H1 (cell line): ENCODE measurements around the gene KCNA1. TPM values are rescaled to one million over a fixed set of nuclear protein-coding genes. Genes with fewer than 3 reads are reported as not detected.

Experiments used
- CTCF ChIA-PET: fragments of 300-600 bp; sonication (Branson Sonifier 250); formaldehyde crosslinking; loops from one replicate; lab custom pipeline; 2021; ENCODE audit not compliant: partially characterized antibody; lab: Charles Lee
- POLR2A ChIA-PET: fragments of 300-600 bp; sonication (Branson Sonifier 250); formaldehyde crosslinking; loops from one replicate; lab custom pipeline; 2021; ENCODE audit warnings: inconsistent platforms; ENCODE audit not compliant: partially characterized antibody; lab: Charles Lee
- DNase-seq, 2 experiments: peaks; one replicate each; pipeline versions ENCODE4 v3.0.0 to v3.0.0-alpha.2; 2010 to 2022; ENCODE audit warnings: low spot score in 2 of 2, low read depth in 1 of 2, mixed read lengths in 1 of 2
- FAIRE-seq: peaks from 2 replicates; lab custom pipeline; 2011; peaks lifted over from hg19 to GRCh38; lab: Jason Lieb, UNC
- H2AFZ ChIP-seq: 2 replicates; pipeline ENCODE4 v1.8.1; 2012; ENCODE audit warnings: low read length, inconsistent platforms
- H2AK5ac ChIP-seq: 2 replicates; pipeline ENCODE4 v1.6.1; 2013; ENCODE audit warnings: low read depth, low read length
- H2BK120ac ChIP-seq: replicated peaks from 2 replicates; pipeline ENCODE3; 2013; ENCODE audit warnings: low read depth, low read length, inconsistent platforms
- H2BK12ac ChIP-seq: 2 replicates; pipeline ENCODE4 v1.6.1; 2013; ENCODE audit warnings: low read depth, low read length
- H2BK15ac ChIP-seq: 2 replicates; pipeline ENCODE4 v1.6.1; 2013; ENCODE audit warnings: low read length
- H2BK20ac ChIP-seq: 2 replicates; pipeline ENCODE4 v1.6.1; 2013; ENCODE audit warnings: low read length
- H2BK5ac ChIP-seq: 2 replicates; pipeline ENCODE4 v1.6.1; 2013; ENCODE audit warnings: low read depth, low read length
- H3K14ac ChIP-seq: 2 replicates; pipeline ENCODE4 v1.6.1; 2013; ENCODE audit warnings: inconsistent platforms; ENCODE audit not compliant: insufficient read length
- H3K18ac ChIP-seq: 2 replicates; pipeline ENCODE4 v1.6.1; 2013; ENCODE audit warnings: low read length; ENCODE audit errors: extremely low read depth
- H3K23ac ChIP-seq: 2 replicates; pipeline ENCODE4 v1.6.1; 2013; ENCODE audit warnings: inconsistent platforms; ENCODE audit not compliant: insufficient read length
- H3K23me2 ChIP-seq: 2 replicates; pipeline ENCODE4 v1.6.1; 2013; ENCODE audit warnings: low read depth, low read length
- H3K27ac ChIP-seq: 2 replicates; pipeline ENCODE4 v1.6.1; 2011; ENCODE audit warnings: low read depth, low read length, inconsistent platforms
- H3K27me3 ChIP-seq, 4 experiments: replicated peaks in 1 of 4; 1 replicate in 1 of 4; 2 replicates in 3 of 4; pipeline versions ENCODE4 v1.6.1 to v1.8.1; 2011 to 2013; ENCODE audit warnings: low read length in 3 of 4, mild to moderate bottlenecking in 3 of 4, inconsistent platforms in 2 of 4, mixed read lengths in 2 of 4, moderate library complexity in 1 of 4; ENCODE audit not compliant: control insufficient read depth in 3 of 4, insufficient read depth in 3 of 4; ENCODE audit errors: extremely low read depth in 1 of 4
- H3K36me3 ChIP-seq, 4 experiments: 2 replicates each; pipeline versions ENCODE4 v1.6.1 to v1.8.1; 2011 to 2013; ENCODE audit warnings: mild to moderate bottlenecking in 4 of 4, low read length in 3 of 4, moderate library complexity in 2 of 4, control low read depth in 1 of 4, inconsistent platforms in 1 of 4; ENCODE audit not compliant: insufficient read depth in 4 of 4, control insufficient read depth in 2 of 4
- H3K4ac ChIP-seq: replicated peaks from 2 replicates; pipeline ENCODE3; 2013; ENCODE audit warnings: low read length, low read depth, mixed read lengths, inconsistent platforms; ENCODE audit not compliant: insufficient read length
- H3K4me1 ChIP-seq, 4 experiments: replicated peaks in 1 of 4; 1 replicate in 1 of 4; 2 replicates in 3 of 4; pipeline versions ENCODE4 v1.6.1 to v1.8.1; 2011 to 2013; ENCODE audit warnings: low read length in 3 of 4, inconsistent platforms in 2 of 4, mixed read lengths in 1 of 4; ENCODE audit not compliant: insufficient read depth in 4 of 4, control insufficient read depth in 3 of 4
- H3K4me2 ChIP-seq, 2 experiments: 2 replicates each; pipeline versions ENCODE4 v1.6.1 to v1.8.1; 2011 to 2013; ENCODE audit warnings: low read depth in 2 of 2, low read length in 2 of 2, control low read depth in 1 of 2, inconsistent platforms in 1 of 2, mild to moderate bottlenecking in 1 of 2; ENCODE audit not compliant: insufficient read depth in 1 of 2
- H3K4me3 ChIP-seq, 4 experiments: fragments of 200-600, 300-600 bp in 1 of 4; sonication (generic), shearing (Covaris generic), sonication (Bioruptor Twin) in 1 of 4; 2 replicates each; pipeline versions ENCODE4 v1.5.1 to v1.8.1; 2011 to 2016; ENCODE audit warnings: low read length in 4 of 4, low read depth in 3 of 4, control low read depth in 2 of 4, inconsistent platforms in 2 of 4, mild to moderate bottlenecking in 2 of 4, mixed read lengths in 1 of 4, moderate library complexity in 1 of 4; ENCODE audit not compliant: insufficient read depth in 2 of 4; ENCODE audit errors: extremely low read depth in 1 of 4
- H3K56ac ChIP-seq: replicated peaks from 2 replicates; pipeline ENCODE3; 2013; ENCODE audit warnings: low read depth, mild to moderate bottlenecking, mixed read lengths, low read length, inconsistent platforms; ENCODE audit not compliant: insufficient read length
- H3K79me1 ChIP-seq: 2 replicates; pipeline ENCODE4 v1.6.1; 2013; ENCODE audit warnings: low read depth, low read length, control low read depth
- H3K79me2 ChIP-seq, 2 experiments: 2 replicates each; pipeline versions ENCODE4 v1.6.1 to v1.8.1; 2012 to 2013; ENCODE audit warnings: low read length in 2 of 2, mild to moderate bottlenecking in 2 of 2, inconsistent platforms in 1 of 2; ENCODE audit not compliant: insufficient read depth in 2 of 2, control insufficient read depth in 1 of 2
- H3K9ac ChIP-seq, 4 experiments: replicated peaks in 1 of 4; 1 replicate in 1 of 4; 2 replicates in 3 of 4; pipeline versions ENCODE4 v1.6.1 to v1.8.1; 2011 to 2013; ENCODE audit warnings: low read depth in 3 of 4, low read length in 3 of 4, control low read depth in 2 of 4, mild to moderate bottlenecking in 2 of 4, moderate library complexity in 2 of 4, inconsistent platforms in 1 of 4; ENCODE audit errors: extremely low read depth in 1 of 4
- H3K9me3 ChIP-seq, 2 experiments: 2 replicates each; pipeline versions ENCODE4 v1.6.1 to v1.8.1; 2012 to 2013; ENCODE audit warnings: mild to moderate bottlenecking in 2 of 2, moderate library complexity in 2 of 2, control low read depth in 1 of 2, inconsistent platforms in 1 of 2, low read depth in 1 of 2, low read length in 1 of 2, mixed read lengths in 1 of 2; ENCODE audit not compliant: insufficient read depth in 2 of 2
- H4K20me1 ChIP-seq, 2 experiments: replicated peaks in 1 of 2; 2 replicates each; pipeline versions ENCODE3 to v1.8.1; 2011 to 2013; ENCODE audit warnings: inconsistent platforms in 2 of 2, low read length in 2 of 2, mild to moderate bottlenecking in 1 of 2; ENCODE audit not compliant: insufficient read depth in 2 of 2, control insufficient read depth in 1 of 2
- H4K5ac ChIP-seq: 2 replicates; pipeline ENCODE4 v1.6.1; 2013; ENCODE audit warnings: low read length, low read depth, mixed read lengths, inconsistent platforms; ENCODE audit not compliant: insufficient read length
- H4K8ac ChIP-seq: 2 replicates; pipeline ENCODE4 v1.8.0; 2013; ENCODE audit warnings: mild to moderate bottlenecking, moderate library complexity, low read length, inconsistent platforms; ENCODE audit not compliant: insufficient read depth; ENCODE audit errors: extremely low read depth
- H4K91ac ChIP-seq: replicated peaks from 2 replicates; pipeline ENCODE3; 2013; ENCODE audit warnings: low read length, mixed read lengths, inconsistent platforms; ENCODE audit not compliant: insufficient read length
- ATF3 ChIP-seq: IDR thresholded peaks from 2 replicates; pipeline ENCODE4 v1.6.1; 2011; ENCODE audit warnings: low read depth, mild to moderate bottlenecking, low read length; ENCODE audit not compliant: insufficient read depth
- HDAC2 ChIP-seq, 2 experiments: fragments of 300-600 bp in 1 of 2; sonication (generic) in 1 of 2; IDR thresholded peaks; 2 replicates each; pipeline ENCODE4 v1.6.1; 2011 to 2012; ENCODE audit warnings: low read depth in 2 of 2, low read length in 2 of 2, mild to moderate bottlenecking in 2 of 2, moderate library complexity in 2 of 2, borderline replicate concordance in 1 of 2, inconsistent platforms in 1 of 2
- KDM1A ChIP-seq: fragments of 200-600, 300-600 bp; sonication (generic); IDR thresholded peaks from 2 replicates; pipeline ENCODE4 v1.7.1; 2016; ENCODE audit warnings: mild to moderate bottlenecking, low read length, borderline replicate concordance
- PHF8 ChIP-seq: fragments of 200-600 bp; sonication (generic); conservative IDR thresholded peaks from 2 replicates; pipeline ENCODE4 v1.7.1; 2012; ENCODE audit warnings: low read depth, mild to moderate bottlenecking, inconsistent platforms, low read length, moderate library complexity
- RAD21 ChIP-seq, 2 experiments: IDR thresholded peaks in 1 of 2; conservative IDR thresholded peaks in 1 of 2; 2 replicates each; pipeline ENCODE4 v1.6.1; 2011; ENCODE audit warnings: low read depth in 2 of 2, low read length in 2 of 2, improper control_type of control experiment in 1 of 2, inconsistent platforms in 1 of 2, mild to moderate bottlenecking in 1 of 2, moderate library complexity in 1 of 2
- SIN3A ChIP-seq, 2 experiments: IDR thresholded peaks in 1 of 2; conservative IDR thresholded peaks in 1 of 2; 2 replicates each; pipeline ENCODE4 v1.6.1; 2011 to 2012; ENCODE audit warnings: low read length in 2 of 2, improper control_type of control experiment in 1 of 2, low read depth in 1 of 2, mild to moderate bottlenecking in 1 of 2
- SP4 ChIP-seq: IDR thresholded peaks from 2 replicates; pipeline ENCODE4 v1.6.1; 2012; ENCODE audit warnings: low read length, inconsistent platforms
- TAF7 ChIP-seq: optimal IDR thresholded peaks from 2 replicates; pipeline ENCODE3; 2011; ENCODE audit warnings: low read depth, mild to moderate bottlenecking, inconsistent platforms, low read length, moderate library complexity, borderline replicate concordance
- WGBS, 2 experiments: shearing (Covaris generic) in 1 of 2; methylation state at CpG; one replicate each; pipeline versions ENCODE4 v1.1.6 to v1.1.7; 2013 to 2015; ENCODE audit warnings: low lambda C conversion rate in 2 of 2, mixed read lengths in 2 of 2, inconsistent platforms in 1 of 2, low coverage in 1 of 2, missing lambda C conversion rate in 1 of 2; ENCODE audit not compliant: insufficient replicate concordance in 2 of 2, insufficient coverage in 1 of 2, insufficient read length in 1 of 2; ENCODE audit errors: extremely low coverage in 1 of 2, missing lambda C conversion rate in 1 of 2; 5-methylcytosine and 5-hydroxymethylcytosine counted together
- polyA plus RNA-seq, 7 experiments: library from polyadenylated mRNA; depleted of rRNA in 3 of 7; stranded (reverse) in 5 of 7; unstranded in 2 of 7; fragments of >200 nt in 5 of 7; fragments of 200-250 nt in 2 of 7; gene quantifications; 1 replicate in 5 of 7; 2 replicates in 1 of 7; 4 replicates in 1 of 7; pipeline versions ENCODE4 v1.2.1 to v1.2.3, GENCODE V29; 2011 to 2013; ENCODE audit warnings: missing spikeins in 2 of 7, mixed read lengths in 2 of 7
- total RNA-seq: library from RNA; stranded (reverse); fragmentation: NEBNext Ultra II Directional; extraction: Animal tissue kit (Norgen Biotek cat#: 25700); gene quantifications from 2 replicates; pipeline ENCODE4 v1.2.1, GENCODE V29; 2021

The KCNA1 gene
- total and polyA plus RNA-seq, 2 of the 8 experiments (the other 6 are each of a cell fraction or from before 2014, with no cell fraction given): 0.23 to 0.30 TPM

DNA sequence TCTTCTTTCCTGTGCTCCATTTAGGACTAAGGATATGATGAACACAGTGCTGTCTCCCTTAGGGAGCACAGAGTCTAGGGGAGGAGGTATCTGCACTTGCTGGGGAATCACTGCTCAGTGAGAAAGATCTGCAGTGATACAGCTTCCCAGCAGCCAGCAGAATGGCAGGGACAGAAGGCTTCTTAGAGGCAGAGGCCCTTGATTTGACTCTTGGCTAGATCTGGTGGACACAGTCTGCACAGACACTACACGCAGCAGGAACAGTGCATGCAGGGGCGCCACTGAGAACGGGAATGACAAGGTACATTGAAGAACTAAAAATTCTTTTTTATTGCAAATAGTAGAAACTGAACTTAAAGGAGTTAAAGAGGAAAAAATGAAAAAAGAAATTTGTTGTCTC is 51.6 kb downstream of the KCNA1 start:
- Histone ChIP-seq H2BK12ac (no peak overlapping the region), H3K79me1 (no peaks in the 10 kb centered on the region), H2BK120ac (no peak overlapping the region), H3K23me2 (no peaks in the 10 kb centered on the region), H3K9ac (no peak overlapping the region), H3K27me3 (no peaks in the 10 kb centered on the region; a peak in 2 of 7 replicates), H2BK20ac (no peak overlapping the region), H4K91ac (no peak overlapping the region), H3K79me2 (no peaks in the 10 kb centered on the region), H2BK5ac (no peak overlapping the region), H3K4me1 (peaks cover 0 to 2% (median 0%) of the 10 kb centered on the region in 4 experiments; a peak in 2 of 7 replicates), H3K18ac (no peak overlapping the region), H3K27ac (no peak overlapping the region), H2AFZ (no peak overlapping the region), H3K4ac (no peak overlapping the region), H4K8ac (no peak overlapping the region), H3K4me3 (no peak overlapping the region), H2BK15ac (no peak overlapping the region), H3K14ac (no peak overlapping the region), H3K4me2 (no peak overlapping the region), H4K20me1 (no peaks in the 10 kb centered on the region), H3K9me3 (no peaks in the 10 kb centered on the region), H3K36me3 (no peaks in the 10 kb centered on the region), H3K23ac (no peak overlapping the region), H2AK5ac (peak overlapping the region; percentile 43; the same call in 1 of the 2 replicates), H4K5ac (no peak overlapping the region), H3K56ac (no peak overlapping the region)
- POLR2A ChIA-PET: no interaction called here
- FAIRE-seq (no peak), DNase-seq (no peak)
- WGBS, 2 experiments: 86% methylated on average over 3 of the region's 3 CpGs; no CpG with 5 or more reads in 1 of the 2 experiments
- CTCF ChIA-PET: interaction anchor here (1.2 to 1.8 kb wide), 4 partner anchors 9 to 23 kb away, joined by 4 to 8 read pairs (median 6); no protein-coding TSS in a partner anchor
- TF ChIP-seq ATF3: no peak
- TF ChIP-seq HDAC2 (IDR thresholded peaks at IDR 0.05; ENCODE audit: borderline replicate concordance in 1 of 2, low read depth in 2 of 2, low read length in 2 of 2): no peak
- TF ChIP-seq PHF8: no peak
- TF ChIP-seq RAD21 (IDR thresholded peaks at IDR 0.05 in 1 of 2, conservative IDR thresholded peaks at IDR 0.05 in 1 of 2; ENCODE audit: low read depth in 2 of 2, low read length in 2 of 2): no peak
- TF ChIP-seq SIN3A (conservative IDR thresholded peaks at IDR 0.05 in 1 of 2, IDR thresholded peaks at IDR 0.05 in 1 of 2; ENCODE audit: low read depth in 1 of 2, low read length in 2 of 2): no peak
- no peak for TF ChIP-seq KDM1A
- TF ChIP-seq SP4: no peak
- no peak for TF ChIP-seq TAF7
